Right renal cortex interstitium (tissue), 3 donors: ENCODE results near the gene NPRL2. TPM values are rescaled to one million over a fixed set of nuclear protein-coding genes. Genes with fewer than 3 reads are reported as not detected.

Experiments used
- DNase-seq, 3 donors: peaks; one replicate each; pipeline ENCODE4 v3.0.0-alpha.2; 2013; ENCODE audit warnings: low read depth in 3 of 3, low spot score in 2 of 3
- polyA plus RNA-seq, 3 donors: library from polyadenylated mRNA; unstranded; fragments of 120-200 nt; gene quantifications; one replicate each; pipeline ENCODE4 v1.2.1, GENCODE V29; 2013; ENCODE audit not compliant: insufficient read length in 3 of 3

The NPRL2 gene
- polyA plus RNA-seq, 3 donors: 31.0 to 35.2 (median 33.8) TPM

- no peak for DNase-seq
Measured at GRCh38 chr3:50374363-50375257, 24.0 kb upstream of the NPRL2 start.

- no peak for DNase-seq
Measured at GRCh38 chr3:50373146-50374051, 22.8 kb upstream of the NPRL2 start.

GRCh38 chr3:50372349-50372748 is 21.8 kb upstream of the NPRL2 start:
- no peak for DNase-seq

GRCh38 chr3:50371133-50371685 is 20.6 kb upstream of the NPRL2 start:
- DNase-seq: no peak

- no peak for DNase-seq
Measured at GRCh38 chr3:50370594-50370993, 20.0 kb upstream of the NPRL2 start.

GRCh38 chr3:50369012-50369670 is 18.6 kb upstream of the NPRL2 start:
- DNase-seq: no peak

- no peak for DNase-seq
Measured at GRCh38 chr3:50365842-50366220, 15.3 kb upstream of the NPRL2 start.

GRCh38 chr3:50365080-50365841 is 14.7 kb upstream of the NPRL2 start:
- DNase-seq: peak in 1 of 3 donors; percentile 61

- no peak for DNase-seq
Measured at GRCh38 chr3:50364573-50365079, 14.1 kb upstream of the NPRL2 start.

GRCh38 chr3:50359760-50360110 is 9.2 kb upstream of the NPRL2 start:
- DNase-seq: no peak

GRCh38 chr3:50358911-50359759 is 8.6 kb upstream of the NPRL2 start, which contains the start of gene TMEM115:
TMEM115 (minus strand) TSS chr3:50359521; CDS start chr3:50359063, 458 bp downstream.
- peak; percentile 89 to 96 (median 94) for DNase-seq

- no peak for DNase-seq
Measured at GRCh38 chr3:50358355-50358910, 7.9 kb upstream of the NPRL2 start.

GRCh38 chr3:50357481-50357880 is 6.9 kb upstream of the NPRL2 start:
- no peak for DNase-seq

GRCh38 chr3:50356553-50356952 is 6.0 kb upstream of the NPRL2 start:
- DNase-seq: no peak

GRCh38 chr3:50355829-50356552 is 5.4 kb upstream of the NPRL2 start:
- DNase-seq: no peak

- no peak for DNase-seq
Measured at GRCh38 chr3:50354850-50355249, 4.3 kb upstream of the NPRL2 start.

GRCh38 chr3:50354186-50354764 is 3.7 kb upstream of the NPRL2 start:
- no peak for DNase-seq
